GM19239 (cell line): ENCODE data around the gene PROSER3.

Source experiments
- DNase-seq: peaks from one replicate; pipeline ENCODE4 v3.0.0; 2011; ENCODE audit warnings: low spot score; ENCODE audit not compliant: insufficient read length
- FAIRE-seq: peaks from 2 replicates; lab custom pipeline; 2011; peaks lifted over from hg19 to GRCh38; lab: Jason Lieb, UNC

The PROSER3 gene

DNA sequence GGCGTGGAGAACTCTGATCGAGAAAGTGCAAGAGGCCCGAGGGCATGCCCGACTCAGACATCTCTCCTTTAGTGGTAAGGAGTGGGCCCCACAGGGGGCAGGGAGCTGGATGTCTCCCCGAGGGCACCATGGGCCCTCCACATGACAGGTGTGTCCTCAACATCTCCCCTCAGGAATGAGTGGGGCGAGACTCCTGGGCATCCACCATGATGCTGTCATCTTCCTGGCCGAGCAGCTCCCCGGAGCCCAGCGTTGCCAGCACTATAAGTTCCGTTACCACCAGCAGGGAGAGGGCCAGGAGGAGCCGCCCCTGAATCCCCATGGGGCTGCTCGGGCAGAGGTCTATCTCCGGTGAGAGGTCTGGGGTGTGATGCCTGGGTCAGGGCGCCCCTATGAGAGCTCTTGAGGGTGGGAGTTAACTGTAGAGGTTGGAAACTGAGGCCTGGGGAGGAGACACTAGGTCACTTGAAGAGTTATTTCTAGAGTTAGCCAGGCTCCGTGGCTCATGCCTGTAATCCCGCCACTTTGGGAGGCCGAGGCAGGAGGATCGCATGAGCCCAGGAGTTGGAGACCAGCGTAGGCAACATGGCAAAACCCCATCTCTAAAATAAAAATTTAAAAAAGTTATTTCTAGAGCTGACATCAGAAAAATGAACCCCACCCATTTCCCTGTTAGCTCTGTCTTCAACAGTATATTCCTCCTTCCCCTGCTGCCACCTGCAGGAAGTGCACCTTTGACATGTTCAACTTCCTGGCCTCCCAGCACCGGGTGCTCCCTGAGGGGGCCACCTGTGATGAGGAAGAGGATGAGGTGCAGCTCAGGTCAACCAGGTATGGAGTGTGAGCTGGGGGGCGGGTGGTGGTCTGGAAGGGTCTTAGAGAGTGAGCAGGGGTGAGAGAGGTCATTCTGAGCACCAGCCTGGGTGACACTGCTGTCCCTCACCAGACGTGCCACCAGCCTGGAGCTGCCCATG is 20.8 kb upstream of the PROSER3 start:
- DNase-seq (no peak), FAIRE-seq (peak; percentile 28)

DNA sequence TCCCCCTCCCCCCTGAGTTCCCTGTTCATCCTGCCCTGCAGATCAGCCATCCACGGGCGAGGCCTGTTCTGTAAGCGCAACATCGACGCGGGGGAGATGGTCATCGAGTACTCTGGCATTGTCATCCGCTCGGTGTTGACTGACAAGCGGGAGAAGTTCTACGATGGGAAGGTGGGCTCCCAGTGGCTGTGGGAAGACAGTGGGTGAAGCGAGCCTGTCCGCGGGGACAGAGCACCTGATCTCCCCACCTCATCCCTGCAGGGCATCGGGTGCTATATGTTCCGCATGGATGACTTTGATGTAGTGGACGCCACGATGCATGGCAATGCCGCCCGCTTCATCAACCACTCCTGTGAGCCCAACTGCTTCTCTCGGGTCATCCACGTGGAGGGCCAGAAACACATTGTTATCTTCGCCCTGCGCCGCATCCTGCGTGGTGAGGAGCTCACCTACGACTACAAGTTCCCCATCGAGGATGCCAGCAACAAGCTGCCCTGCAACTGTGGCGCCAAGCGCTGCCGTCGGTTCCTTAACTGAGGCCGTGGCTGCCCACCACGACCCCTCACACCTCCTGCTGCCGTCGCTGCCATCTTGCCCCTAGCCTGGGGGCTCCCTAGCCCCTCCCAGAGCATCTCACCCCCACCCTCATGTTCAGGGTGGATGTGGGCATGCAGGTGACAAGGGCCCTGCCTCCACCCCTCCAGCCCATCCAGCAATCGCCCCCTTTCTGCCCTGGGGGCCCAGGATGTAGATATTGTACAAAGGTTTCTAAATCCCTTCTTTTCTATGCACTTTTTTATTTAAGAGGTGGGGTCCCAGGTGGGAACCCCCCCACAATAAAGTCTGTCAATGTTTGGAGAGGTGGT is 19.7 kb upstream of the PROSER3 start:
- DNase-seq (no peak), FAIRE-seq (no peak)

DNA sequence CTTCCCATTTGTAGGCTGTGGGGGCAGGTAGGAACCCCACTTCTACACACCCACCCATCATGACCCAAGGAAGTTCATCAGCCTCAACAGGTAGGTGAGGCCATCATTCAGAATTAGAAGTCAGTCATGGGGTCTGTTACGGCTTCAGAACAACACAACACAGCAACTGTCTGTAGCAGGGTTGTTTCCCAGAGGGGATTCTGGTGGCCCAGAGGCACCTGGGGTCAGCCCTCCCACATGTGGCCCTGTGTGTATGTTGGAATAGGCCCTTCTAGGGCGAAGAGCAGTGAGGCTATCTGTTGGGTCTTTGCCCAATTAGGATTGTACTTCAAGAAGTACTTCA is 19.1 kb upstream of the PROSER3 start:
- DNase-seq (no peak), FAIRE-seq (no peak)

DNA sequence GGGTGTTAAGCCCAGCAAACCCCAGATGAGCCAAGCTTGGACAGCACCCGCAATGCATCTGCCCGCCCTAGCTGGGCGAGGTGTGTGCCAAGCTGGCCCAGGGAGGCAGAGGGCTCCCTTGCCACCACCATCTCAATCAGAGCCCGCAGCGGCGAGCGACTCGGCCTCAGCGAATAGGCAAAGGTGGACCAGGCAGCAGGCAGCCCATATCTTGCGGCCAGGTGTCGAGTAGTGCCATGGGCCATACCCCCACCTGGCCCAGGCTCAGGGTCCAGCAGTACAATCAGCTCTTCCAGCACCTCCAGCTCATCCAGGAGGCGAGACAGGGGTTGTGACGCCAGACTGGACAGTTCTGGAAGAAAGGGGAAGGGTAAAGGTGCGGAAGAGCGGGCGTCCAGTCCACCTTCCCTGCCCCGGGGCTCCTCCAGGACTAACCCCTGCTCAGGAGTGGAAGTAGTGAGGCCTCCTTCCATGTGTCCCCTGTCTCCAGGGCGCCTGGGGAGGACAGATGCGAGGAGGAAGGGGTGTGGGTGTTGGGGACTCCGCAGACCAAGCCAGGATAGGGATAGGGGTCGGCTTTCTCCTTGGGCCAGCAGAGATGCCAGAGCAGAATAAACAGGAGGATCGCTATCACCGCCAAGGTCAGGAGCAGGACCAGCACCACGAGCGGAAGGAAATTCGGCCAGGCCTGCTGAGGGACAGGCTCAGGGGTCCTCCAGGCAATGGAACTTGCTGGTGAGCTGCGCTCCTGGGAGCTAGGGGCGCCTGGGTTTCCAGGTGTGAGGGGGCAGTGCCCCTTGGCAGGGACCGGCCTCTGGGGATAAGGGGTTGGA is 18.5 kb upstream of the PROSER3 start:
- FAIRE-seq (no peak), DNase-seq (no peak)

DNA sequence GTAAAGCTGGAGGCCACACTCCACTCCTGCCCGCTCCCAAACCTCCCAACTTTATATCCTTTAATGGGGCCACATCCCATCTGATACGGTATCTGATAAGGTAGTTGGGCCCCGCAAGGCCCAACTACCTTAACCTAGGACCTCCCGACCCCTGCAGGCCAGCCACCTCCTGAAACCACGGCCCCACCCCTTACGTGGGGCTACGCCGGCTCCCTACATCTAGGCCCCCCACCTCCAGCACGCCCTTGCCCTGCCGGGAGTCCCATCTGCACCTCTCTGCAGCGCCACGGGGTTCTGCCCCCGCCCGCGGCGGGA is 17.9 kb upstream of the PROSER3 start:
- FAIRE-seq (no peak), DNase-seq (no peak)

DNA sequence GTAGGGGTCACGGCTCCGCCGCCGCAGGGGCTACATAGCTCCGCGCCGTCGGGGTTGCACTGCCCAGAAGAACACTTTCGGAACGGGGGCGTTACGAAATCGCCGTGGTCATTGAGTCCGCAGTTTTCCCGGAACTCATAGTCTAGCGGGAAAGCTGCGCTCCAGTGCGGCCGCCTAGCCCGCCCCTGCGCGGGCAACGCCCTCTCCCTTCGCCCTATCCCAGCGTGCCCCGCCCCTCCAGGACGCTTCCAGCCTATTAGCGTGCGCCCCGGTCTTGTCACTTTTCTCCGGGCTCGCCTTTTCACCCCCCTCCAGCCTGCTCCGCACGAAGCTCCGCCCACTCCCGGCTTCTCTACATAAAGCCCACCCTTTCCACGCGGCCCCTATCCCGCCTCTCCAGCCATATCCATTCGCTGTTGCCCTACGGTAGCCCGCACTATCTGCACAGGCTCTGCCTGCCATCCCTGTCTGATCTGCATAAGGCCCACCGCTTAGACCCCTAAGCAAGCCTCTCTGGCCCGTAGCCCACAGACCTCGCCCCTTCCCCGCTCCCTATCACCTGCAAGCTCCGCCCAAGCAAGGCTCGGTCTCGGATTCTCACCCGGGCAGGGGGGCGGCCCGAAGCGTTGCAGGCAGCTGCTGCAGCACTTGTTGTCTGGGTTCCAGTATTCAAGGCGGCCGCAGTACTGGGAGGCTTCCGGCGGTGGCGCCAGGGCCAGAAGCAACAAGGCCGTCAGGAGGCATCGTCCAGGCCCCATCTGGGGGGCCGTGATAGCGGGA is 17.4 kb upstream of the PROSER3 start:
- peak; percentile 93 for FAIRE-seq

DNA sequence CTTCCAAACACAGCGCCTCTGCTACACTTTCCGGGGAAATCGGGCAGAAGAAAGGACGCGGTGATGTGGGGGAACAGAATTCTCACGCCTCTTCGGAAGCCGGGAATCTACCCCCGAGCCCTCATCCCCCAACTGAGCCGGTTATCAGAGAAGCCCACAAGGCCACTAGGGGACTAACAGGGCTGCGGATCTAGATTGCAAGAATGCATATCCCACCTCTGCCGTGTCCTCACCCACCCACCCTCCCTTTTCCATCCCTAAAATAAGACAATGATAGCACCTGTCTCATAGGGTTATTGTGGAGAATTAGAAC is 16.8 kb upstream of the PROSER3 start:
- FAIRE-seq, result no peak
- DNase-seq, result no peak

More for the DNA sequence above, 17.4 kb upstream of the PROSER3 start:
- peak; percentile 99 for DNase-seq

DNA sequence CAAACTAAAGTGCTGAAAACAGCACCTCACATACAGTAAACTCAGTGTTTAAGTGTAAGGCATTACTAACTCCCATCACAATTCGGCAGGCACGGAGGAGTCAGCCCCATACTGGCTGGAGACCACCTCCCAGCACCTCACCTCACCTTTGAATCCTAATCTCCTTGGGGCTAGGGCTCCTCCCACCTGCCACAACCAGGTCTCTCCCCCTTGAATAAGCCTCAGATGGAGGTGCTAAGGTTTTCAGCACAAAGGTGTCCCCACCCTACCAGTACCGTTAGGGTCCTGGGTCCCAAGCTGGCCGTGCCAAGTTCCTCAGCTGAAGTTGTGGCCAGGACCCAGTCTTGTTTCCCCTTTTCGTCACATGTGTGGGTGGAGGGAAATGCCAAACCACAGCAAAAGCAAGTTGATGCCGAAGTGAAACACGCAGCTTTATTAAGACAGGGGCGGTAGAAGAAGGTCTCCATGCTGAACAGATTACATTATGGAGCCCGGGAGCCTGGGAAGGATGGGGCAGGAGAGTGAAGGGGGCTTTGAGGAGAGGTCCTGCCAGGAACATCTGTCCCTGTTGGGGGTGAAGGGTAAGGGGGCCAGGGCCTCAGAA is 15.8 kb upstream of the PROSER3 start, which contains the start of gene IGFLR1:
IGFLR1 (minus strand) TSS at position 332 of the 604 bp plus-strand sequence. CDS start 1,272 bp downstream, outside the sequence.
- DNase-seq (no peak), FAIRE-seq (peak; percentile 93)

DNA sequence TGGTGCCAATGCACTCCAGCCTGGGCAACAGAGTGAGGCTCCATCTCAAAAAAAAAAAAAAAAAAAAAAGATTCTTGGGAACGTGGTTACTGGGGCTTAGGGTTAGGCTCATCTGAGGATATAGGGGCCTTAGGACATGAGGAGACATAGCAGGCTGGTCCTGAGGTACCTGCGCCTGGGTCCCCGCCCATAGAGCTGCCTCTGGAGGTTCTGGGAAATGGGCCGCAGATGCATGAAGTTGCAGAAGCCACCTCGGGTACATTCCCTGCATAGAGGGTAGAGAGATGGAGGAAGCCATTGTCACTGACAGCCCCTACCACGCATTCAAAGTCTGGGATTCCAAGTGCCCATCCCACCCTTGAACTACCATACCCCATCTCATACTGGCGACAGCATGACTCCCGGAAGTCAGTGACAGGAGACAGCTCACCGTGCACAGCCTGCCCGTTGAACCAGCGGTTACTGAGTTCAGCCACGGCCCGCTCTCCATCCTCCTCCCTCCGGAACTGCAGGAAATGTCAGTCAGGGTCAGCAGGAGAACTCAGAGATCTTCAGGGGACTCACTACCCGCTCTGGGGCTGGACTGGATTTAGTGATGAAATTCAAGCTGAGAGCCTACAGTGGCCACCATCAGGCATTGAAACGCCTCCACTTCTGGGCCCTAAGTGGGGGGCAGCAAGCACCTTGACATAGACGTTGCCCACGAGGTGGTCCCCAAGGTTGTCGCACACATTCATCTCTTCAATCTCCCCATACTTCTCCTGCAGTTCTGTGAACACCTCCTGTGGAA is 14.1 kb upstream of the PROSER3 start:
- DNase-seq (no peak), FAIRE-seq (no peak)

DNA sequence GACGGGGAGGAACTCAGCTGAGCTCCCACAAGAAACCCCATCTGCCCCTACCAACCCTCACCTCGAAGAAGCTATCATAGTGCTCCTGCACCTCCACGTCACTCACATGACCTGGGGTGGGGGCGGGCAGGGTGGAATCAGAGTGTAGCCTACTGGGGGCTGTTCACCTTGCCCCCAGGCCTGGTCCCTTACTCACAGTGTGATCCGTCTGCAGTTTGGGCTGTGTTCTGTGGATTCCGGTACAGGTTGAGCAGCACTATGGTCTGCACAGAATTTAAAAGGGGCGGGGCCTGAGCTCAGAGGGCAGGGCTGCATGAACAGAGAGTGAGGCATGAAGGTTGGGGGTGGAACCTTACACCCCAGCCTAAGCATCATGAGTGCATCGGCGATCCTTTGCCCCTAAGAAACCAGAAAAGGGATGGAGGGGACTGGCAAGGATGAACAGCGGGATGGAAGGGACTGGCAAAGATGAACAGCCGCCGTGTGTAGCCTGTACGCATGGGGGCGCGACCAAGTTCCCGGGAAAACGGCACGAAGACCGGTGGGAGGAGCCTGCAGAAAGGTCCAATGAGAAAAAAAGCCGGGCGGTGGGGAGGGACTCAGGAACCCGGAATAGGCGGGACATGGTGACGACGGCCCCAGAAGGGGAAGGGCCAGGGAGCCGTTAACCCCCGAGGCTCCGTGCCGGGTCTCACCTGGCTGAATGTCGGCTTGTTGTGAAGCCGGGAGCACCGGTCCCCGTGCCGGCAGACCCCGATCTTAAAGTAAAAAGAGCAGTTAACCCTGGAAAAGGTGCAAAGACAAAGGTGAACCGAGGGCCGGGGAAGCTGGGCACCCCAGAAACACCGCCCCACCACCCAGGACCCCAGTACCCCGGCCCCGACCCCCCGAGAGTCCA is 13.3 kb upstream of the PROSER3 start:
- DNase-seq, result no peak
- no peak for FAIRE-seq

DNA sequence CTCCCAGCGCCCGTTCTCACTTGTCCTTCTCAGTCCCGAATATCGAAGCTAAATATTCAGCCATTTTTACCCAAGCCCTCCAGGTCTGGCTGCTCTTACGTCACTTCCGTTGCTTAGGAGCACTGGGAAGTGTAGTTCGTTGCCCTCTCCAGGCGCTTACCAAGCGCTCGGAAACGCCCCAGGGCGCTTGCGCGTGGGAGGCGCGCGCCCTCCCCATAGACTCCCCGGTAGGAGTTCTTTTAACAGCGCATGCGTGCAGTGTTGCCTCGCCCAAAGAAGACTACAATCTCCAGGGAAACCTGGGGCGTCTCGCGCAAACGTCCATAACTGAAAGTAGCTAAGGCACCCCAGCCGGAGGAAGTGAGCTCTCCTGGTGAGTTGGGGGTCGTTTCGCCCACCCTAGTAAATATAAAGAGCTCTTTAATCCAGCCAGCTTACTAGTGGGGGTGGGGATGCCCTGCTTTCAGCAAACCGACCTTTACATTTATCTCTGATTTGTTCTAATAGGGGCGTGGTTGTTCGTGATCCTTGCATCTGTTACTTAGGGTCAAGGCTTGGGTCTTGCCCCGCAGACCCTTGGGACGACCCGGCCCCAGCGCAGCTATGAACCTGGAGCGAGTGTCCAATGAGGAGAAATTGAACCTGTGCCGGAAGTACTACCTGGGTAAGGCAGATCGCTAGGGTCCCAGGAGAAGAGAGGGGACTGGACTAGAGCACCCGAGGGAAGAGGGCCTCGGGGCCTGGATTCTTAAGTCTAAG is 12.5 kb upstream of the PROSER3 start, which contains the start of the genes PSENEN and U2AF1L4:
PSENEN (plus strand) TSS at position 324 of the 759 bp plus-strand sequence; CDS start at position 604, 280 bp downstream.
U2AF1L4 (minus strand) TSS at position 91 of the 759 bp plus-strand sequence; CDS start at position 64, 27 bp downstream.
- DNase-seq, result peak; percentile 68
- peak; percentile 97 for FAIRE-seq

DNA sequence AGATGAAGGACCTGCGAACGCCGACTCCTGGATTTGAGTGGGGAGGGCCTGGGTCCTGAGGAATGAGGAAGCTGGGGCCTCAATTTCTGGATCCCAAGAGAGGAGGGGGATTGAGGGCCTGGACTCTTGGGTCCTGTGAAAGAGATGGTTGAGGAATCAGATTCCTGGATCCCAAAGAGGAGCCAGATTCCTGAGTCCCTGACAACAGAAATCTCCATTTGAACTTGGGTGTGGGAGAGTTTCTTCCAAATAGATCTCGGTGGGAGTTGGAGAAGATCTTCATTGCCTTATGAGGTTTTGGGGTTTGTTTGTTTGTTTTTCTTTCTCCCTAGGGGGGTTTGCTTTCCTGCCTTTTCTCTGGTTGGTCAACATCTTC is 11.9 kb upstream of the PROSER3 start:
- FAIRE-seq (no peak), DNase-seq (no peak)

DNA sequence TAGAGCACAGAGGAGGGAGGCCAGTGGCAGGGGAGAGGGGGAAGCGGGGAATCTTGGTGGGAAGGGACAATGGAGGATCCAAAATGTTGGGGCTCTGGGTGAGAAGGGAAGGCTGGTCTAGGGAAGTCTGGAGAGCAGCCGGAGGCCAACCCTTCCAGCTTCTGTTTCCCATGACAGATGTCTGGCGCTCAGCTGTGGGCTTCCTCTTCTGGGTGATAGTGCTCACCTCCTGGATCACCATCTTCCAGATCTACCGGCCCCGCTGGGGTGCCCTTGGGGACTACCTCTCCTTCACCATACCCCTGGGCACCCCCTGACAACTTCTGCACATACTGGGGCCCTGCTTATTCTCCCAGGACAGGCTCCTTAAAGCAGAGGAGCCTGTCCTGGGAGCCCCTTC is 11.4 kb upstream of the PROSER3 start:
- no peak for DNase-seq
- no peak for FAIRE-seq

DNA sequence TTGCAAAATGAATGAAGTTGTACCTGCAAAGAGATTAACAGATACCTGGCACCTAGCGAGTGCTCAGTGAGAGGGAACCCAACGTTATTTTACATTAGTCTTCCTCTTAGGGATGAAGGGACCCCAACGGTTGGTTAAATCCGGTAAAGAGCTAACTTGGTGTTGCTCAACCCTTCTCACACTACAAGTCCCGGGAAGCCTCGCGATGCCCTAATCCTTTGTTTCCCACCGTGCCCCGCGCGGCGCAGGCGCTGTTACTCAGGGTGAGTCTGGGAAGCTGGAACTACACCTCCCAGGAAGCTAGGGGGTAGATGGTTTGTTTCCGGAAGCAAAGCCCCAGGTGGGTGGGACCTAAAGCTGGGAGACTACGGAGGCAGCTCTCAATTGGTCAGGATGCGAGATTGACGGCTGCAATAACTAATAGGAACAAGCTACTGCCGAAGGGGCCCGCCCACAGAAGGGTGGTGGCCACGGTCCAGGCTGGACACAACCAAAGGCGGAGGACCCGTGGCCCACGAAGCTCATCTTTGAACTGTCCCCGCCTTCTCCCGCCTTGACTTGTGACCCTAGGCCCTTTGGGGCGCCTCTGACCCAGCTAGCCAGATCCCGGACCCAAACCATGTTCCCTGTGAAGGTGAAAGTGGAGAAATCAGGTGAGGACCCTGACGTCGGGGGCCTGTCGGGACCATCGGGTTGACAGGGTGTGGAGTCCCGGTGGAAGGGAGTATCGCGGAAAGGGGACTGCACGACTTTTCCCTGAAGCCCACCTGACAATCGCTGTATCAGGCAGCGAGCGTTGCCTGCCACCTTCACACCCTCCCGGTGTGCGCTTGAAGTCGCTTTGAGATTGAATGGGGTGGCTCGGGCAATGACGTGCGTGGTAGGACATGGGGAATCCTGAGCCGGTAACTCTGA is 9.6 kb upstream of the PROSER3 start, which contains the start of gene LIN37:
LIN37 (plus strand) TSS at position 471 of the 915 bp plus-strand sequence; CDS start at position 620, 149 bp downstream.
- peak; percentile 87 for DNase-seq
- peak; percentile 99 for FAIRE-seq

DNA sequence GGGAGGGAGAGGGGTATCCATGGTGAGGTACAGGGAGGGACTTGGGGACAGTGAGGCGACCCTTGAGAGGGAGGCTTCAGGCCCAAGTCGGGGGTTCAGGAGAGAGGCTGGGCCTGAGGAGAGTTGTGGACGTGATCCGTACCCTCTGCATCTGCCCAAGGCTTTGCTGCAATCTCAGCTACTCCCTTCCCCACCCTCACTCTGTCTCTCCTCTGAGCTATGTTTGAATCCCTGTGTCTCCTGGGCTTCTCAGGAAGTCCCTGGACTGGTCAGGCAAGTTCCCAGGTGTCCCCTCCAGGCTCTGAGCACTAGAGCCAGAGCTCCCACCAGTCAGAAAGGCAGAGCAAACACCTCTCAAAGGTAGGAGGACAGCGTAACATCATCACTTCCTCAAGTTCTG is 7.8 kb upstream of the PROSER3 start:
- DNase-seq (no peak), FAIRE-seq (no peak)
